Activated CD8-positive, alpha-beta memory T cell treated with anti-CD3 and anti-CD28 coated beads, Interleukin-2, amount 50 U/mL, for 1 hour (primary cell): ENCODE results near the gene MARK4.

Source experiments
- DNase-seq: peaks from one replicate; pipeline ENCODE4 v3.0.0-alpha.2; 2020; ENCODE audit errors: extremely low read depth

Gene MARK4

DNA sequence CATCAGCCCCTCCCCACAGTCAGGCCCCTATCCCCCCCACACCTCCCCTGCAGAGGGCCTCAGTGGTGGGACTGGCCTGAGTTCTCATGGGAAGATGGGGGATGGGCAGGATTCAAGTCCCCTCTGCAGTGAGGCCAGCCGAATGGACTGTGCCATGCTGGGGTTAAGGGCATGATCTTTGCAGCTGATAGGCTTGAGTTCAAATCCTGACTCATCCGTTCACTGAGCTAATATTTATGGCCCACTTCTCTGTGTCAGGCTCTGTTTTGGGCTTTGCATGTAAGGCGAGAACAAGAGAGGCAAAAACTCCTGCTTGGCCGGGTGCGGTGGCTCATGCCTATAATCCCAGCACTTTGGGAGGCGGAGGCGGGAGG, 20.7 kb downstream of the MARK4 start:
- DNase-seq, result no peak

DNA sequence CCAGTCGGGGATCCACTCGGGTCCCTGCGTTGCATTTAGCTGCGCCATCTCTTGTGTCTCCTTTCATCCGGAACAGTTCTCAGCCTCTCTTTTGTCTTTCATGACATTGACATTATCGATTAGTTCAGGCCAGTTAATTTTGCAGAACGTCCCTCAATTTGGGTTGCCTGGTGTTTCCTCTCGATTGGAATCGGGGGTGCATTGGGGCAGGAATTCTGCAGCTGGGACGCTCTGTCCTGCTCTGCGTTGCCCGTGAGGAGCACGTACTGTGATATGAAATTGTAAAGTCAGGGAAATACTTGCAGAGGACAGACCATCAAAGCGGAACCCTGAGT, 22.4 kb downstream of the MARK4 start:
- DNase-seq, result no peak

DNA sequence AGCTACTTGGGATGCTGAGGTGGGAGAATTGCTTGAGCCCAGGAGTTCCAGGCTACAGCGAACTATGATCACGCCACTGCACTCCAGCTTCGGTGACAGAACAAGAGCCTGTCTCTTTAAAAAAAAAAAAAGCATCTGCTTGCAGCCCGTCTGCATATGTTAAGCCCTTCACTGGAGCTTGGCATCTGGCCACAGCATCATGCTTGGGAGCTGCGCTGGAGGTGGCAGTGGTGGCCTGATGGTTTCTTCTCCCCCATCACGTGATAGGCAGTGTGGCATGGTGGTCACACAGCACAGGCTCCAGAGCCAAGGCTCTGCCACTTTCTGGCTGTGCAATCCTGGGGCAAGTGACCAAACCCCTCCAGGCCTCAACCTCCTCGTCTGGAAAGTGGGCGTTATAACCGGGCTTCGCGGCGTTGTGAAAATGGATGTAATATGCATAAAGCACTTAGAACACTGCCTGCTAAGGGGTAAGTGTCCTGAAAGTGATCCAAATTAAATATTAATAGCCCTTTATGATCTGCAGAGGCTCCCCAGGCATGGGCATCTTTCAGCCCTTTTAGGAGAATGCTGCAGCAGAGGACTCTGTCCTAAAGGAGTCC, 24.4 kb downstream of the MARK4 start:
- no peak for DNase-seq

DNA sequence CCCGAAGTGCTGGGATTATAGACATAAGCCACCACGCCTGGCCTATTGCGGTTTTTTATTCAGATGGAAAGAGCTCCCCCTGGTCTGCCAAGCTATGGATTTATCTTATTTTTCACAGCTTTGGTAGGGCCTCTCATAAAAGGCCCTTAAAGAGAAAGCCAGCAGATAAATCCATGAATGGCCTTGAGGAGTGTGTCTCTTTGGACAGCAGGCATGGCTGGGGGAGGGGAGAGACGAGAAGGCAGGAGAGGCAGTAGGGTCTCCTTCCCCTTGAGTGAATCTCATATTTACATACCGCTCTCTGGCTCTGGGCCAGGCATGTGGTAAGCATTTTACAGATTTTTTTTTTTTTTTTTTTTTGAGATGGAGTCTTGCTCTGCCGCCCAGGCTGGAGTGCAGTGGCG, 25.2 kb downstream of the MARK4 start:
- no peak for DNase-seq

DNA sequence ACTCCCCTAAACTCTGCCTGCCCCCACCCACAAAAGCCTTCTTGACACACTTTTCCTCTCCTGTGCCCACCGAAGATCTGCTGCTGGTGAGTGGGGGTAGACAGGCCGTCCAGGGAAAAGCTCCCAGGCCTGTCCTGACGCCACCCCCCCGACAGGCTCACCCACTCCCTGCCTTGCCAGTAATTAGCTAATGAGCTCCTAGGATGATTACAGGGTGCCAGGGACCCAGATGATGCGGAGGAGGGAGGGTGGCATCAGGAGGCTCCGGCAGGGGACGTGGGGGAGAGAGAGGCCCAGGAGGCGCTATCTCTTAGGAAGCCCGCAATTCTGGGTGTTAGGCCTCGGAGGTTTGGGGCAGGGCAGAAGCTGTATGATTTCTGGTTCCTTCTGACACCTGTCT, 27.0 kb downstream of the MARK4 start:
- no peak for DNase-seq

DNA sequence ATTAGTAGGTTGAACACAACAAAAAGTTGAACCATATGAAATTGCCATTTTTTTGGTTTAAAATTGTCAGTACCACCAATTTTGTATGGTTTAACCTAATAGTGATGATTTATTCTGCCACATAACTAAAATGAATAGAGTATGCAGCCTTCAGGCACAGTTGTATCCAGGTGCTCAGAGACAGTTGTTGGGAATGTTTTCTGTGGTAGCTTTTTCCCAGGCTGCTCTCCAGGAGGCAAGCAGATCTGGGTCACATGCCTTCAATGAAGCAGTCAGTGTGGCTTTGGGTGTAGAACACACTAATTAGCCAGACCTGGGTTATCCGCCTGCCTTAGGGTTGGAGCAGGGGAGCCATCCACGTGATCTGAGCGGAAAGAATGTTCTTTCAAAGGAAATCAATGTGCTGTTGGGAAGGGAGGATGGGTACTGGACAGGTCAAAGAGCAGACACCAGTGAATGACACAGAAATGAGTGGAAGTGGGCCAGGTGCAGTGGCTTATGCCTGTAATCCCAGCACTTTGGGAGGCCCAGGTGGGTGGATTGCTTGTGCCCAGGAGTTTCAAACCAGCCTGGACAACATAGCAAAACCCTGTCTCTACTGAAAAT, 28.6 kb downstream of the MARK4 start:
- DNase-seq, result no peak

DNA sequence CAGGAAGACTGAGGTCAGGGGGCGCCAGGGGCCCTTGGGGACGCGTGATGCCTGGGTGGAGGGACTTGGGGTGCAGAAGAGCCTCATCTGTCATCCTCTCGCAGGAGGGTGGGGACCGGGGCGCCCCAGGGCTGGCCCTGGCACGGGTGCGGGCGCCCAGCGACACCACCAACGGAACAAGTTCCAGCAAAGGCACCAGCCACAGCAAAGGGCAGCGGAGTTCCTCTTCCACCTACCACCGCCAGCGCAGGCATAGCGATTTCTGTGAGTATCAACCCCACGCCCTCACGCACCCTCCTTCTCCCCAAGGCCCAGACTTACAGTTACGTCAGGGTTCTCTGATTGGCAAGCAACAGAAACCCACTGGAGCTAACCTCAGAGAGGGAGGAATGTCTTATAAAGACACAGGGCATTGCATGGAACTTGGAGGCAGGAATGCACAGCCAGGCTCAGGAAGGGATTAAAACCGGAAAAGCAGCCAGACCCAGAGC, 29.4 kb downstream of the MARK4 start:
- DNase-seq, result no peak

DNA sequence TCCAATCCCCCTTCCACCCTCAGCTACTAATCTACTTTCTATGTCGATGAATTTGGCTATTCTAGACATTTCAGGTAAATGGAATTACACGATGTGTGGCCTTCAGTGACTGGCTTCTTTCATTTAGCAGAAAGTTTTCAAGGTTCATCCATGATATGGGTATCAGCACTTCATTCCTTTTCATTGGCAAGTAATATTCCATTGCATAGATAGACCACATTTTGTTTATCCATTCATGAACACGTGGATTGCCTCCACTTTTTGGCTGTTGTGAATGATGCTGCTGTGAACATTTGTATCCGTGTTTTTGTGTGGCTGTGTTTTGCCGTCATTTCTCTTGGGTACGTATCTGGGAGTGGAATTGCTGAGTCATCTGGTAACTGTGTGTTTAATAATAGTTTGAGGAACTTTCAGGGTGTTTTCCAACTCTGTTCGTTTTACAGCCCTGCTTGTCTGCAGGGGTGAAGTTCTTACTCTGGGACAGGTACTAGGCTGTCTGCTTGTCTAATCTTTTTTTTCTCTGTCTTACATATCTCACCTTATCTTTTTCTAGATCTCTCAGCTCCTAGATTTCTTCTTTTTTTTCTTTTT, 32.5 kb downstream of the MARK4 start:
- no peak for DNase-seq

DNA sequence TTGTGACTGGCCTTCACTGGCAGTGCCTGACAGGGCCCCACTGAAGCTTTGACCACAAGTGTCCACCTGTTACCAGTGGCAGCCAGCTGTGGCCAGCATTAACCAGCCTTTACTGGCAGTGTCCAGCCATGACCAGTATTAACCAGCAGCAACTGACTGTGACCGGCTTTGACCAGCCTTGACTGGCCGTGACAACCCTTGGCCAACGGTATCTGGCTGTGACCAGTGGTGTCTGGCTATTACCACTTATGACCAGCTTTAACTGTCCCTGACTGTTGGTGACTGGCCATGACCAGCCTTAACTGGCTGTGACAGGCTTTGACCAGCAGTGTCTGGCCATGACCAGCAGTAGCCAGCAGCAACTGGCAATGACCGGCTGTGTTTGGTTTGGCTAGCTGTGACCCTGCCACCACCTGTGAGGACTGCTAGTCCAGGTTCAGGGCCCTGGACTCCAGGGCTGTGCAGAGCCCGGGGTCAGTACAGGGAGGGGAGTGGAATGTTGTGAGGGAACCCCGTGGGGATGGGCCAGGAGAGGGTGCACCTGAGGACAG, 39.4 kb downstream of the MARK4 start:
- DNase-seq, result no peak

DNA sequence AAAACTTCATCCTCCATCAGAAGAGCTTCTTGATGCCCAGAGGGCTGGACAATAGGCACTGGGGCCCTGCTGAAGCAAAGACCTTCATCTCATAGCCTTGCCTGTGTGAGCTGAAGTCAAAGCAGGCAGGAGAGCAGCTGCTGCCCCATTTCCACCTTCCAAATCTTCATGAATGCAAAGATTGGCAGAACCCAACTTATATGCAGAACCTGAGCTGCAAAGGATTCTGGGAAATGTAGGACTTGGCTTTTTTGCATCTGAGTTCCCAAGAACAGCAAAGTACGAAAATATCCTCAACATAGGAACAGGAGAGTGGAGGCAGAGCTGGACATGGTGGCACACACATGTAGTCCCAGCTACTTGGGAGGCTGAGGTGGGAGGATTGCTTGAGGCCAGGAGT, 40.8 kb downstream of the MARK4 start:
- no peak for DNase-seq

DNA sequence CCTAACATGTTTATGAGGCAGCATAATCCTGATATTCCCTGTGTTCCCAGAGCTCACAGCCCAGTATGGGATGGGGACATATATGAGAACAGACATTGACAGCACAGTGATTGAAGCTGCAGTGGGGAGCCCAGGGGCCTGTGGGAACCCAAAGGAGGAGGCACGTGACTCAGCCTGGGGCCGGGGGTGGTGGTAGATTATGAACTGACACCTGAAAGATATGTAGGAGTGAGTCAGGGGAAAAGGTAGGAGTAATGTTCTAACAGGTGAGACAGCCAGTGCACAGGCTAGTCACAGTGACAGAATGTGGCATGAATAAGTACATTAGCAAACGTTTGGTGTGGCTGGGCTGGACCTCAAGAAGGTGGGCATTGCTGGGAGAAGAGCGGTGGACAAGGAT, 42.6 kb downstream of the MARK4 start:
- no peak for DNase-seq

DNA sequence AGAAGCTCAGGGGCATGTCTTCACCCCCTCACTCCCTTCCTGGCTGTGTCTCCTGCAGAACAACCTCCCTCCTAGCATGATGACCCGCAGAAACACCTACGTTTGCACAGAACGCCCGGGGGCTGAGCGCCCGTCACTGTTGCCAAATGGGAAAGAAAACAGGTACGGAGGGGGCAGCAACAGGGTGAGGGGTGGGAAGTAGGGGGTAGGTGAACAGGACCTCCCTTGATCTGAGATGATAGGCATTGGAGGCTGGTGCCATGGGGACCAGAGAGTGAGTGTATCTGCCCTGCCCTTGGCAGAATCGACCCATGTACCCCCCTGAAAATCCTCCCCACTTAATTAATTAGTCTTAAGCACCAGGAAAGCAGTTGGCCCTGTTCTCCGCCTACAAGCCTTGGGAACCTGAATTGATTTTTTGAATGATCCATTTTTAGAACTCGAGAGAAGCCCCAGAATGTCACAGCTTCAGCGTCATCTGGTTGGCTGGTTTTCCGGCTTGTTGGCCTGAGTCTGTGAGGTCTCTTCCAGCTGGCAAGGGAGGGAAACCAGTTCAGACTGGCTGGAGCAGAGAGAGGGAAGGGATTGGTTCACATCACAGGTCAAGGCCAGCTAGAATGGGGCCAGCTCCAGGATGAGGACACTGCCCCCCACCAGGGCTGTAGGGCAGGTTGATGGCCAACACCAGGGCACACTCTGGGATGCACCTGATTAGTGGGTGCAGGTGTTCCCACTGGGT, 43.4 kb downstream of the MARK4 start:
- no peak for DNase-seq

DNA sequence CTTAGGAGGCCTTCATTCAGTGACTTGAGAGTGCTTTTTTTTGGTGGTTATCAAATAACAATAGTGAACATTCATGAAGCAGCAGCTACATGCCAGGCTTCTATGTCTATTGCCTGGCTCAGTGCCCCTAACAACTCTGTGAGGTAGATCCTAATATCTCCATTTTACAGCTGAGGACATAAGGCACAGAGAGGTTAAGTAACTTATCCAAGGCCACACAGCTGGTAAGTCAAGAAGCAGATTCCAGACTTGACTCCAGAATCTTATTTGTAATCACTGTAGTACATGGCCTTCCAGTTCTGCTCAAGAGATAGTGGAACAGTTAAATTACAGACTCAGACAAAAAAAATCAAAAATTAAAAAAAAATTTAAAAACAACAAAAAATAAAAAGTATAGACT, 44.8 kb downstream of the MARK4 start:
- no peak for DNase-seq

DNA sequence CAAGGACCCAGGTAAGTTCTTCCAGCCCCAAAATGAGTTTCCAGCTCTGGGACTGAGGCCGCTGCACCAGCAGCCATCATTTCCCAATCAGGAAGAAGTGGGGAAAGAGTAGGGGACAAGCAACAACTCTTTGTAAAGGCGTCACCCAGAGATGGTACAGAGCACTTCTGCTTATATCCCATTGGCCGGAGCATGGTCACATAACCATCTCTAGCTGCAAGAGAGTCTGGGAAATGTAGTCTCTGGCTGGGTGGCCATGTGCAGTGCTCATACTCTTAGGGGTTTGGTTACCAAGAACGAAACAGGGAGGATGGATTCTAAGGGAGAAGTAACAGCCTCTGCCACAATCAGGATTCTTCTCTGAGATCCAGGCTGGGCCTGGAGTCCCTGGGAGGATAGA, 45.3 kb downstream of the MARK4 start:
- DNase-seq, result no peak

DNA sequence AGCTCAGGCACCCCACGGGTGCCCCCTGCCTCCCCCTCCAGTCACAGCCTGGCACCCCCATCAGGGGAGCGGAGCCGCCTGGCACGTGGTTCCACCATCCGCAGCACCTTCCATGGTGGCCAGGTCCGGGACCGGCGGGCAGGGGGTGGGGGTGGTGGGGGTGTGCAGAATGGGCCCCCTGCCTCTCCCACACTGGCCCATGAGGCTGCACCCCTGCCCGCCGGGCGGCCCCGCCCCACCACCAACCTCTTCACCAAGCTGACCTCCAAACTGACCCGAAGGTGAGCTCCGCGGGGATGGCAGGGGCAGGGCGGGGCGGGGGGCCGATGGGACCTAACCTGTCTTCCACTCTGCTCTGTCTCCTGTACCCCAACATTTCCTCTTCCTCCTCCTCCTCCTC, 46.6 kb downstream of the MARK4 start:
- DNase-seq, result no peak

DNA sequence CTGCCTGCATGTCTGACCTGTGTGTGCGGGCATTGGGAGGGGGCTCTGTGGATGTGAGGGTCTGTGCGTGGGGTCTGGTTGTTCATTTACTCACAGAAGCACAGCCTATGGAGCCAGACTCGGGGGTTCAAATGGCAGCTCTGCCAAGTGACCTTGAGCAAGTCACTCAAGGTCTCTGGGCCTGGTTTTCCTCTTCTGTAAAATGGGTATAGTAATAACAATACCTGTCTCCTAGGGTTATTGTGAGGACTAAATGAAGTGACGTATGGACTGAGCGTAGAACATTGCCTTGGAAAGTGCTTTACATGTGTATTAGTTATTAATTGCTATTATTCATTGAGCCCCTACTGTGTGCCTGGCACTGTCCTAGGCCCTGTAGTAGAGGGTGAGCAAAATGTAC, 47.2 kb downstream of the MARK4 start:
- DNase-seq, result no peak

DNA sequence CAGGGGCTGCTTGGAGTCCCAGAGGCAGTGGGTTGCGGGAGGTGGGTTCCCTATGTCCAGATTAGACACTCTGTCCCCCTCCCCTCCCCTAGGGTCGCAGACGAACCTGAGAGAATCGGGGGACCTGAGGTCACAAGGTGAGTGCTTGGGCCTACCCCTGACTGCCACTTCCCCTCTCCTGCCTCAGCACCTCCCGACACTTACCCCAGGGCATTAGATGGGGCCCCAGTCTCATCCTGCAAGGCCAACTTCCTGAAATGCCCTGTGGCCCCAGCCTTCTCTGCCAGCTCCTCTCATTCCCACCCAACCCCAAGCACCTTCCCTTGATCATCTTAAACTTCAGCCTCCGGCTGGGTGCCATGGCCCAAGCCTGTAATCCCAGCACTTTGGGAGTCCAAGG, 48.6 kb downstream of the MARK4 start:
- no peak for DNase-seq

DNA sequence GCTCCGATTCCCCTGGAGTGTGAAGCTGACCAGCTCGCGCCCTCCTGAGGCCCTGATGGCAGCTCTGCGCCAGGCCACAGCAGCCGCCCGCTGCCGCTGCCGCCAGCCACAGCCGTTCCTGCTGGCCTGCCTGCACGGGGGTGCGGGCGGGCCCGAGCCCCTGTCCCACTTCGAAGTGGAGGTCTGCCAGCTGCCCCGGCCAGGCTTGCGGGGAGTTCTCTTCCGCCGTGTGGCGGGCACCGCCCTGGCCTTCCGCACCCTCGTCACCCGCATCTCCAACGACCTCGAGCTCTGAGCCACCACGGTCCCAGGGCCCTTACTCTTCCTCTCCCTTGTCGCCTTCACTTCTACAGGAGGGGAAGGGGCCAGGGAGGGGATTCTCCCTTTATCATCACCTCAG, 51.3 kb downstream of the MARK4 start:
- no peak for DNase-seq

DNA sequence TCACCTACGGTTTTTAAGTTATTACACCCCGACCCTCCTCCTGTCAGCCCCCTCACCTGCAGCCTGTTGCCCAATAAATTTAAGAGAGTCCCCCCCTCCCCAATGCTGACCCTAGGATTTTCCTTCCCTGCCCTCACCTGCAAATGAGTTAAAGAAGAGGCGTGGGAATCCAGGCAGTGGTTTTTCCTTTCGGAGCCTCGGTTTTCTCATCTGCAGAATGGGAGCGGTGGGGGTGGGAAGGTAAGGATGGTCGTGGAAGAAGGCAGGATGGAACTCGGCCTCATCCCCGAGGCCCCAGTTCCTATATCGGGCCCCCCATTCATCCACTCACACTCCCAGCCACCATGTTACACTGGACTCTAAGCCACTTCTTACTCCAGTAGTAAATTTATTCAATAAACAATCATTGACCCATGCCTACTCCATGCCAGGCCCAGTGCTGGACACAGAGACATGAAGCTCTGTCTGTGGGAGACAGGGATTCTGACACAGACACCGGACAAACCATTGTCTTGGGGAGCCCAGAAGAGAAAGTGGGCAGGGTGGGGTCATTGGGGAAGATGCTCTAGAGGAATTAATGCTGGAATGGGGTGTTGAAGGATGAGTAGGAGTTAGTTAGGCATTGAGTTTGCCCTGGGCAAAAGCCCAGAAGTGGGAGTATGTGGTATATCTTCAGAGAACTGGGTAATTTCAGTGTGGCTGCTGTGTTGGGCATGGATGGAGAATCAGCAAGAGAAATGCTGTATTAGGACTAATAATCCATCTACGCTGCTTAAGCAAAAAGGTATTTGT, 52.4 kb downstream of the MARK4 start:
- DNase-seq, result no peak

DNA sequence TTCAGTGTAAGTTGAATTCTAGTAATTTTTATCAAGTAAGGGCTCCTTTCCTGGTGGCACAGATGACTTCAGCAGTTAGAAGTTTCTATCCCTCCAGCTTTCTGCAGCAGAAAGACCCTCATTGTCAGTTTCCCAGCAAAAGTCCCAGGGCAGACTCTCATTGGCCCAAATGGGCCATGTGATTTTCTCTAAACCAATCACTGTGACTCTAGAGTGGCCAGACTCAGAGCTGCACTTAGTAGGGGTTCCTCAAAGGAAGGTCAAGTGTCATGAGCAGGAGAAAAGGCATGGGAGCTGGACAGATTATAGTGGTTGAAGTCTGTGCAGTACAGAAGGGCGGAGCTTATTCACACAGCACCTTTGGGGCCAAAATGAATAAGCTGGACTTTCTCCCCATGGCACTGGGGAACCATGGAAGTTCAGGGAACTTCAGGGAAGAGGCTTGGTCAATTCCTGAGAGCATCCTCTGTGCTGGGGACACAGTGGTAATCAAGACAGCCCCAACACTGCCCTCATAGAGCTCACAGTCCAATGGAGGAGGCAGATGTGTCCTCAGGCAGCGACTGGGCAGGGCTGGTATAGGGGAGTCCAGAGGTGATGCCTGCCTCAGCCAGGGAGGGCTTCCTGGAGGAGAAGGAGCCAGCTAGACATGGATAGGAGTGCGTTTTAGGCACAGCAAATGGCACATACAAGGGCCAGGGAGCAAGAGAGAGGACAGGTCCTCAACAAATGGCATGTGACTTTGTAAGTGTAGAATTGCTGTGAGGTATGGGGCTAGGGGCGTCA, 53.3 kb downstream of the MARK4 start:
- no peak for DNase-seq

DNA sequence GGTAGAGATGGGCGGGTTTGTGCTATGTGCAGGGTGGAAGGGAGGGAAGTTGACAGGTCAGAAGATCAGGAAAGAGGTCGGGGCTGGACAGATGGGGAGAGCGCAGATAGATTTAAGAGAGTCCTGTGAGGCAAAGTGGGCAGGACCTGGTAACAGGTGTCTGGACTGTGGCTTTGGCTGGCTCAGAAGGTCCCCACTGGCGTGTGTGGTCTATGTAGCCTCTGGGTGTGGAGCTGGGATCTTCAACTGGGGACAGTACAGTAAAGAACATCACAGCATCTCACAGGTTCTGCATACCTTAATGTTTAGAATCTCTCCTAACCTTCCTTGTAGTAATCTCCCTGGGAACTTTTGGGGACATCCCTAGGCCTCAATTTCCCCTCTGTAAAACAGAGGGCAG, 53.9 kb downstream of the MARK4 start:
- DNase-seq, result no peak
